Testis (tissue), 3 donors: ENCODE measurements around the gene CDC42BPB. TPM values are rescaled to one million over a fixed set of nuclear protein-coding genes. Genes with fewer than 3 reads are reported as not detected.
"Not testable (repeated sequence)": the region's sequence is repeated elsewhere in the genome, so short reads cannot be mapped to it uniquely, and the experiment has no call there.

ENCODE experiments used
- DNase-seq: peaks from one replicate; pipeline ENCODE4 v3.0.0-alpha.2; 2019
- H3K27ac ChIP-seq, 2 donors: fragments of 200-600 bp; sonication (generic); one replicate each; pipeline ENCODE4 v1.5.1; 2019
- H3K27me3 ChIP-seq: fragments of 200-600 bp; sonication (generic); one replicate; pipeline ENCODE4 v1.5.1; 2019
- H3K36me3 ChIP-seq: fragments of 200-600 bp; sonication (generic); one replicate; pipeline ENCODE4 v1.5.1; 2017; ENCODE audit warnings: low read depth; ENCODE audit errors: missing control alignments
- H3K4me1 ChIP-seq: fragments of 200-600 bp; sonication (generic); one replicate; pipeline ENCODE4 v1.5.1; 2019
- H3K4me3 ChIP-seq, 2 donors: fragments of 200-600 bp; sonication (generic); one replicate each; pipeline ENCODE4 v1.5.1; 2017 to 2019
- H3K9me3 ChIP-seq: fragments of 200-600 bp; sonication (generic); one replicate; pipeline ENCODE4 v1.5.1; 2017
- POLR2A ChIP-seq: fragments of 450-650 bp; IDR thresholded peaks from one replicate; pipeline ENCODE4 v1.6.1; 2017; ENCODE audit warnings: antibody characterized with exemption, mild to moderate bottlenecking, moderate library complexity
- WGBS, 2 donors: methylation state at CpG; one replicate each; pipeline ENCODE4 v1.1.5; 2018; 5-methylcytosine and 5-hydroxymethylcytosine counted together
- intact Hi-C: fragments of 100-400 bp; cut with DNase I; formaldehyde crosslinking; loops from one replicate; pipeline ENCODE4 v1.15.1; 2023; ENCODE audit warnings: low total_unique reads
- polyA plus RNA-seq: library from polyadenylated mRNA; stranded (reverse); fragments of 350-450 nt; fragmentation: Illumina TruSeq; extraction: RNeasy Lipid Tissue Mini Kit (QIAGEN cat#74804); gene quantifications from one replicate; pipeline ENCODE4 v1.2.3, GENCODE V29; 2014; ENCODE audit warnings: low read depth, low replicate concordance; ENCODE audit not compliant: insufficient read depth
- total RNA-seq, 2 donors: library from RNA; depleted of rRNA; stranded (reverse); fragments of >200 nt; gene quantifications; one replicate each; pipeline ENCODE4 v1.2.3, GENCODE V29; 2016
- TF ChIP-seq, protein P1 (sequence below), 3 experiments: fragments of 450-650 bp in 2 of 3; fragments of 200-600 bp in 1 of 3; sonication (generic) in 1 of 3; IDR thresholded peaks; one replicate each; pipeline ENCODE4 v1.5.1; 2016 to 2019; ENCODE audit warnings: antibody characterized with exemption in 3 of 3, mild to moderate bottlenecking in 2 of 3, moderate library complexity in 1 of 3

The CDC42BPB gene
- total and polyA plus RNA-seq, 3 donors from 2014 or later = 90.3 to 216 (median 201) TPM

DNA sequence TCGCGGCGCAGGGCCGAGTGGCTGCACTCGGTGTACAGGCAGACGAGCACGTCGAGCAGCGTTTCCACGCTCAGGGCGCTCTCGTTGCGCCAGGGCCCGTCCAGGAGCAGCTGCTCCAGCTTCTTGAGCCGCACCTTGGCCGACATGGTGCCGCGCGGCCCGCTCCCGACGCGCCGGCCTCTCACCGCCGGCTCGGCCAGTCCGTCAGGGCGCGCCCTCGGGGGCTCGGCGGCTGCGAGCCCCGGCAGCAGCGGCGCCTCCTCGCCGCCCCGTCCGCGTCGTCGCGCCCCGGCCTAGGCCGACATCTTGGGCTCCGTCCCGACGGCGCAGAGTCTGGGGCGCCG is 349 bp downstream of the CDC42BPB start:
- Histone ChIP-seq H3K4me1 (peaks cover 28% of the 10 kb centered on the region), H3K27me3 (no peaks in the 10 kb centered on the region), H3K4me3 (peak overlapping the region; percentile 90 to 99), H3K9me3 (no peaks in the 10 kb centered on the region), H3K27ac (peak overlapping the region; percentile 94 to 95), H3K36me3 (no peaks in the 10 kb centered on the region)
- 0% methylated on average over 31 of the region's 53 CpGs; no CpG with 5 or more reads in 1 of the 2 donors for WGBS, 2 donors
- no peak for TF ChIP-seq POLR2A
- TF ChIP-seq, protein P1, sequence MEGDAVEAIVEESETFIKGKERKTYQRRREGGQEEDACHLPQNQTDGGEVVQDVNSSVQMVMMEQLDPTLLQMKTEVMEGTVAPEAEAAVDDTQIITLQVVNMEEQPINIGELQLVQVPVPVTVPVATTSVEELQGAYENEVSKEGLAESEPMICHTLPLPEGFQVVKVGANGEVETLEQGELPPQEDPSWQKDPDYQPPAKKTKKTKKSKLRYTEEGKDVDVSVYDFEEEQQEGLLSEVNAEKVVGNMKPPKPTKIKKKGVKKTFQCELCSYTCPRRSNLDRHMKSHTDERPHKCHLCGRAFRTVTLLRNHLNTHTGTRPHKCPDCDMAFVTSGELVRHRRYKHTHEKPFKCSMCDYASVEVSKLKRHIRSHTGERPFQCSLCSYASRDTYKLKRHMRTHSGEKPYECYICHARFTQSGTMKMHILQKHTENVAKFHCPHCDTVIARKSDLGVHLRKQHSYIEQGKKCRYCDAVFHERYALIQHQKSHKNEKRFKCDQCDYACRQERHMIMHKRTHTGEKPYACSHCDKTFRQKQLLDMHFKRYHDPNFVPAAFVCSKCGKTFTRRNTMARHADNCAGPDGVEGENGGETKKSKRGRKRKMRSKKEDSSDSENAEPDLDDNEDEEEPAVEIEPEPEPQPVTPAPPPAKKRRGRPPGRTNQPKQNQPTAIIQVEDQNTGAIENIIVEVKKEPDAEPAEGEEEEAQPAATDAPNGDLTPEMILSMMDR (IDR thresholded peaks at IDR 0.05) = no peak
- intact Hi-C loops = no loop called here
- no peak for DNase-seq

DNA sequence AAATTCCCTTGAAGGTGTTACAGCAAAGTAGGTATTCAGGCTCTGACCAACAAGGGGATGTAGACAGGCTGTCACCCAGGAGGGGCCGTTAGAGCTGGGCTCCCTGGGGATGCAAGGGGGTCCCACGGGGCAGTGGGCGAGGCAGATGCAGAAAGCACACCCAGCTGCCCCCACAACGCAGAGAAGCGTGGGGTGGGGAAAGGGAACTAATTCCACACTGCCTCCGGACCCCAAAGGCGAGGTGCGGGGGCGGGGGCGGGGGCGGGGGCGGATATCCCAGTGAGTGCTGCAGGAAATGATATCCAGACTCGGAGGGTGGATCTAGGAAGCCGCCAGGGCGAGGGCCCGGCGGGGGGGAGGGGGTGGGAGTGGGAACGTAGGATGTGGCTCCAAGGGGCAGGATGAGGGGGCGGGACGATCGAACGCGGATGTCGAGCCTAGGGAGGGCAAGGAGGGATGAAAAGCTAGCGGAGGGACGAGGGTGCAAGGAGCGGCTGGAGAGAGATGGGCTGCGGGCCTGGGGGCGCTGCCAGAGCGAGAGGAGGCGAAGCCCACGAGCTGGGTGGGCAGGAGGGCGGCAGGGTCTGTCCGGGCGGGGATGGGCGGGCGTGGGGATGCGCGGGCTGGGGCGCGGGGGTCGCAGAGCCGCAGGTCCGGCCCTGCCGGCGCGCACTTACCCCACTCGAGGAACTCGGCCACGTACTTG is 874 bp downstream of the CDC42BPB start:
- H3K27ac ChIP-seq = peak overlapping the region; percentile 94 to 95
- TF ChIP-seq, protein P1 (IDR thresholded peaks at IDR 0.05) = no peak
- no peak for TF ChIP-seq POLR2A
- intact Hi-C loops = no loop called here
- H3K4me3 ChIP-seq = peak overlapping the region; percentile 90 to 99
- H3K36me3 ChIP-seq = no peaks in the 10 kb centered on the region
- no peaks in the 10 kb centered on the region for H3K9me3 ChIP-seq
- H3K27me3 ChIP-seq = no peaks in the 10 kb centered on the region
- DNase-seq = peak; percentile 85
- 2 to 3% methylated on average over 29 to 43 of the region's 50 CpGs for WGBS, 2 donors
- H3K4me1 ChIP-seq = peaks cover 28% of the 10 kb centered on the region

DNA sequence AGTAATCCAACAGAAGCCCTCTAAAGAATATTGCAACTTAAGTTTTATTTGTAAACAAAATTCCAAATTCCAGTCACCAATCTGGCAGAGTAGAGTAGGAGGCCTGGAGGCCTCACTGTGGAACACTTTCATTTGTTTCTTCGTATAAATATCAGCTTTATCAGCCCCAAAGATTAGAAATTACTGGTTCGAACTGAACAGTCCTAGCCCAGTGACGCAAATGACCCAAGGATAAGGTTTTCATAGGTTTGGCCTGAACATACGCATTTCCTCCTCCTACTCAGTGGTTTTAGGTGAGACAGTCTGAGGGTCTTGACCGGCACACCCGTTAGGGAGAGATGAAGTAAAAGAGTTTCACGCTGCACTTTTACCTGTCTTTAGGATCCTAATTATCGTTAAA is 1.7 kb downstream of the CDC42BPB start:
- peak; percentile 51 for DNase-seq
- 15 to 22% methylated on average over 8 of the region's 8 CpGs for WGBS, 2 donors
- H3K36me3 ChIP-seq = no peaks in the 10 kb centered on the region
- peak overlapping the region; percentile 94 to 95 for H3K27ac ChIP-seq
- TF ChIP-seq, protein P1 (IDR thresholded peaks at IDR 0.05) = no peak
- no peak for TF ChIP-seq POLR2A
- intact Hi-C loops = no loop called here
- H3K9me3 ChIP-seq = no peaks in the 10 kb centered on the region
- H3K4me1 ChIP-seq = peaks cover 28% of the 10 kb centered on the region
- H3K4me3 ChIP-seq = peak overlapping the region; percentile 90 to 99
- H3K27me3 ChIP-seq = no peaks in the 10 kb centered on the region

DNA sequence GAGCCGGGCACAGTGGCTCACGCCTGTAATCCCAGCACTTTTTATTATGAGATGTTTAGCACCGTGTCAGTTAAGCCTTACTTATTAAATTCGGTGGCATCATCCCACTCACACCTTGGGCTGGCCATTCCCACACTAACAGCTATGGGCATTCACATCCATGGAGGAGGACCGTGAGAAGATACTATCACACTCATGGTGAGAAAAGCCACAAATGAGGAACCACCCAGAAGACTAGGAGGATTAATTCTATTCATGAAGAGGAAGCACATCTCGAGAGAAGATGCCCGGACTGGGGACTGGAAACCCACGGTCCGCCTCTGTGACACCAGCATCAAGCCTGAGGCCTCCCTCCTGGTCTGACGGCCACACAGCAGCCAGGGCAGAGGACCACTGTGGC is 4.9 kb downstream of the CDC42BPB start:
- Histone ChIP-seq H3K9me3 (no peaks in the 10 kb centered on the region), H3K36me3 (no peaks in the 10 kb centered on the region), H3K27ac (peak overlapping the region in 1 of 2 donors; percentile 11), H3K4me3 (no peak overlapping the region), H3K4me1 (peaks cover 21% of the 10 kb centered on the region), H3K27me3 (no peaks in the 10 kb centered on the region)
- no peak for DNase-seq
- intact Hi-C loops = no loop called here
- 76 to 83% methylated on average over 10 of the region's 10 CpGs for whole genome bisulfite sequencing, 2 donors
- TF ChIP-seq POLR2A = no peak
- TF ChIP-seq, protein P1 (IDR thresholded peaks at IDR 0.05) = no peak

DNA sequence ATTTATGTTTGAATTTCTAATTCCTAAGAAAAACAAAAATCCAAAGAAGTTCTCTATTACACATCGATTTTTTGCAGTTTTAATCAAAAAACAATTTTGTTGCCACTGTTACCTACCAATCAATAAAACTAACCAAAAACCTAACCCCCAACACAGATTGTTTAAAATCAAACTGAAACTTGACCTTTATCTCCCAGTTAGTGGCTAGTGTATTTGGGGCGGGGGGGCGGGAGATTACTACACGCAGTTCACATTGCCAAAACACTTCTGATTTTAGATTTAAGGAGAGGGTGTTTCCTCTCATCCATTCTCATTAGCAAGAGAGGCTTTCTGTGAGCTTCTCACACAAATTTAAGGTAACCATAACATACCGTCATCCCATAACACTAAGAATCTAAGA is 6.4 kb downstream of the CDC42BPB start:
- Histone ChIP-seq H3K36me3 (no peaks in the 10 kb centered on the region), H3K4me1 (peaks cover 21% of the 10 kb centered on the region), H3K4me3 (no peak overlapping the region), H3K27me3 (no peaks in the 10 kb centered on the region), H3K9me3 (no peaks in the 10 kb centered on the region), H3K27ac (no peak overlapping the region)
- WGBS, 2 donors = 61 to 70% methylated on average over 5 of the region's 5 CpGs
- no peak for DNase-seq
- intact Hi-C loops = no loop called here
- no peak for TF ChIP-seq POLR2A
- TF ChIP-seq, protein P1 (IDR thresholded peaks at IDR 0.05) = no peak

DNA sequence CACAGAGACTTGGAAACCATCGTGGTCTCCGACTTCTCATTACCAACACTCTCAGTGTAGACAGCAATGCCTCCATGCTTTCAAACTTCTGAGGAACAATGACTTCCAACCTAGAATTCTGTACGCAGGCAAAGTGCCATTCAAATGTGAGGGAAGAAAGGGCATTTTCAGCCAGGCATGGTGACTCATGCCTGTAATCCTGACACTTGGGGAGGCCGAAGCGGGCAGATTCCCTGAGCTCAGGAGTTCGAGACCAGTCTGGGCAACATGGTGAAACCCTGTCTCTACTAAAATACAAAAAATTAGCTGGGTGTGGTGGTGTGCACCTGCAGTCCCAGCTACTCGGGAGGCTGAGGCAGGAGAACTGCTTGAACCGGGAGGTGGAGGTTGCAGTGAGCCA is 9.9 kb downstream of the CDC42BPB start:
- WGBS, 2 donors = 92 to 94% methylated on average over 8 of the region's 8 CpGs
- DNase-seq, H3K27ac ChIP-seq, H3K27me3 ChIP-seq, H3K4me3 ChIP-seq, H3K36me3 ChIP-seq, H3K9me3 ChIP-seq, H3K4me1 ChIP-seq, intact Hi-C loops: not testable (repeated sequence)
